ENCODE measurements around the gene RASGRP3.

- no peak for TF ChIP-seq POLR2A (IDR thresholded peaks at IDR 0.05)
- no peak for TF ChIP-seq CTCF (IDR thresholded peaks at IDR 0.05)
Measured at GRCh38 chr2:33525666-33526065, 49.2 kb downstream of the RASGRP3 start.
